ENCODE results near the gene GZMM. TPM values are rescaled to one million over a fixed set of nuclear protein-coding genes. Genes with fewer than 3 reads are reported as not detected.
A peak's percentile ranks its signal among the peaks of the same experiment; 100 is the strongest.

GZMM gene
- total RNA-seq, 1 donor from 2014 or later, result not detected

- Histone ChIP-seq H3K4me1 (peaks cover 28% of the 10 kb centered on the region), H3K4me3 (no peak overlapping the region), H3K36me3 (no peaks in the 10 kb centered on the region), H3K9me3 (replicated peaks) (no peaks in the 10 kb centered on the region), H3K27ac (replicated peaks) (no peak overlapping the region), H3K27me3 (ENCODE audit: low read depth) (peaks cover 54% of the 10 kb centered on the region)
- TF ChIP-seq, protein P1, sequence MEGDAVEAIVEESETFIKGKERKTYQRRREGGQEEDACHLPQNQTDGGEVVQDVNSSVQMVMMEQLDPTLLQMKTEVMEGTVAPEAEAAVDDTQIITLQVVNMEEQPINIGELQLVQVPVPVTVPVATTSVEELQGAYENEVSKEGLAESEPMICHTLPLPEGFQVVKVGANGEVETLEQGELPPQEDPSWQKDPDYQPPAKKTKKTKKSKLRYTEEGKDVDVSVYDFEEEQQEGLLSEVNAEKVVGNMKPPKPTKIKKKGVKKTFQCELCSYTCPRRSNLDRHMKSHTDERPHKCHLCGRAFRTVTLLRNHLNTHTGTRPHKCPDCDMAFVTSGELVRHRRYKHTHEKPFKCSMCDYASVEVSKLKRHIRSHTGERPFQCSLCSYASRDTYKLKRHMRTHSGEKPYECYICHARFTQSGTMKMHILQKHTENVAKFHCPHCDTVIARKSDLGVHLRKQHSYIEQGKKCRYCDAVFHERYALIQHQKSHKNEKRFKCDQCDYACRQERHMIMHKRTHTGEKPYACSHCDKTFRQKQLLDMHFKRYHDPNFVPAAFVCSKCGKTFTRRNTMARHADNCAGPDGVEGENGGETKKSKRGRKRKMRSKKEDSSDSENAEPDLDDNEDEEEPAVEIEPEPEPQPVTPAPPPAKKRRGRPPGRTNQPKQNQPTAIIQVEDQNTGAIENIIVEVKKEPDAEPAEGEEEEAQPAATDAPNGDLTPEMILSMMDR (IDR thresholded peaks at IDR 0.05; ENCODE audit: borderline replicate concordance), result no peak
- DNase-seq, result no peak
- intact Hi-C loops (cut with micrococcal nuclease), result no loop called here
Observed at GRCh38 chr19:496986-497385, 46.9 kb upstream of the GZMM start.

- Histone ChIP-seq H3K4me1 (peaks cover 28% of the 10 kb centered on the region), H3K4me3 (peak overlapping the region; percentile 43), H3K27ac (replicated peaks) (no peak overlapping the region), H3K36me3 (no peaks in the 10 kb centered on the region), H3K9me3 (replicated peaks) (no peaks in the 10 kb centered on the region), H3K27me3 (ENCODE audit: low read depth) (peaks cover 54% of the 10 kb centered on the region)
- TF ChIP-seq, protein P1 (IDR thresholded peaks at IDR 0.05; ENCODE audit: borderline replicate concordance), result no peak
- DNase-seq, result no peak
- intact Hi-C loops (cut with micrococcal nuclease), result no loop called here
Observed at GRCh38 chr19:497491-497868, 46.4 kb upstream of the GZMM start.

- peak overlapping the region; percentile 43 for H3K4me3 ChIP-seq
- no peak for DNase-seq
- H3K4me1 ChIP-seq, result peaks cover 28% of the 10 kb centered on the region
Observed at GRCh38 chr19:497869-498510, 45.9 kb upstream of the GZMM start.

GRCh38 chr19:498511-498891 lies 45.4 kb upstream of the GZMM start:
- no peak overlapping the region for H3K4me3 ChIP-seq
- H3K4me1 ChIP-seq, result peaks cover 28% of the 10 kb centered on the region
- peaks cover 54% of the 10 kb centered on the region for H3K27me3 ChIP-seq (ENCODE audit: low read depth)
- no peaks in the 10 kb centered on the region for H3K9me3 ChIP-seq (replicated peaks)
- no peaks in the 10 kb centered on the region for H3K36me3 ChIP-seq
- intact Hi-C loops (cut with micrococcal nuclease), result no loop called here
- DNase-seq, result no peak
- H3K27ac ChIP-seq (replicated peaks), result no peak overlapping the region
- TF ChIP-seq, protein P1 (IDR thresholded peaks at IDR 0.05; ENCODE audit: borderline replicate concordance), result no peak

More at GRCh38 chr19:497869-498510, 45.9 kb upstream of the GZMM start:
- Histone ChIP-seq H3K36me3 (no peaks in the 10 kb centered on the region), H3K27ac (replicated peaks) (no peak overlapping the region), H3K9me3 (replicated peaks) (no peaks in the 10 kb centered on the region), H3K27me3 (ENCODE audit: low read depth) (peaks cover 54% of the 10 kb centered on the region)
- intact Hi-C loops (cut with micrococcal nuclease), result no loop called here
- TF ChIP-seq, protein P1 (IDR thresholded peaks at IDR 0.05; ENCODE audit: borderline replicate concordance), result no peak

GRCh38 chr19:498977-499623 lies 44.8 kb upstream of the GZMM start:
- TF ChIP-seq, protein P1 (IDR thresholded peaks at IDR 0.05; ENCODE audit: borderline replicate concordance), result no peak
- peaks cover 25% of the 10 kb centered on the region for H3K4me1 ChIP-seq
- H3K27me3 ChIP-seq (ENCODE audit: low read depth), result peaks cover 54% of the 10 kb centered on the region
- intact Hi-C loops (cut with micrococcal nuclease), result no loop called here
- H3K36me3 ChIP-seq, result no peaks in the 10 kb centered on the region
- H3K9me3 ChIP-seq (replicated peaks), result no peaks in the 10 kb centered on the region
- no peak overlapping the region for H3K27ac ChIP-seq (replicated peaks)
- no peak overlapping the region for H3K4me3 ChIP-seq
- no peak for DNase-seq
